Psoas muscle (tissue), 8 donors: Measurements from ENCODE around the gene GRK5. TPM values are rescaled to one million over a fixed set of nuclear protein-coding genes. Genes with fewer than 3 reads are reported as not detected.

ENCODE experiments used
- ATAC-seq, 4 donors: fragments of 200-7000 bp; cut with Tn5 transposase; one replicate each; pipeline ENCODE4 v1.9.1; 2020; ENCODE audit warnings: moderate library complexity in 3 of 4, mild to moderate bottlenecking in 2 of 4
- DNase-seq, 2 donors: peaks; one replicate each; pipeline ENCODE4 v3.0.0-alpha.2; 2020
- H3K27ac ChIP-seq: fragments of 200-600 bp; one replicate; pipeline ENCODE4 v1.8.0; 2022
- H3K27me3 ChIP-seq, 3 donors: fragments of 200-600 bp in 1 of 3; one replicate each; pipeline versions ENCODE4 v1.6.1 to v1.8.0; 2013 to 2022; ENCODE audit warnings: low read length in 2 of 3, mild to moderate bottlenecking in 2 of 3, moderate library complexity in 1 of 3; ENCODE audit not compliant: insufficient read depth in 3 of 3
- H3K36me3 ChIP-seq, 2 donors: fragments of 200-600 bp in 1 of 2; one replicate each; pipeline versions ENCODE4 v1.6.1 to v1.8.0; 2013 to 2022; ENCODE audit warnings: low read depth in 1 of 2, mild to moderate bottlenecking in 1 of 2, moderate library complexity in 1 of 2; ENCODE audit not compliant: insufficient read depth in 1 of 2
- H3K4me1 ChIP-seq: fragments of 200-600 bp; one replicate; pipeline ENCODE4 v1.8.0; 2022
- H3K4me3 ChIP-seq: fragments of 200-600 bp; one replicate; pipeline ENCODE4 v1.8.0; 2022; ENCODE audit warnings: mild to moderate bottlenecking
- H3K9me3 ChIP-seq: fragments of 200-600 bp; one replicate; pipeline ENCODE4 v1.8.0; 2022
- CTCF ChIP-seq: fragments of 200-600 bp; IDR thresholded peaks from one replicate; pipeline ENCODE4 v1.8.0; 2022; ENCODE audit warnings: antibody characterized with exemption
- WGBS, 3 donors: extraction: QIAGEN DNeasy Blood & Tissue Kit; methylation state at CpG; one replicate each; pipeline versions ENCODE4 v1.1.6 to v1.1.7; 2013; 5-methylcytosine and 5-hydroxymethylcytosine counted together
- intact Hi-C, 2 donors: fragments of 100-400 bp; cut with DNase I; formaldehyde crosslinking; loops; one replicate each; pipeline versions ENCODE4 v1.11.0 to v1.14.2; 2022
- polyA plus RNA-seq, 3 donors: library from polyadenylated mRNA; stranded (reverse); fragments of 200-250 nt; gene quantifications; one replicate each; pipeline ENCODE4 v1.2.3, GENCODE V29; 2013
- total RNA-seq, 4 donors: library from RNA; stranded (reverse); fragmentation: NEBNext Ultra II Directional in 2 of 4; extraction: Animal tissue kit (Norgen Biotek cat#: 25700) in 2 of 4; gene quantifications; one replicate each; pipeline versions ENCODE4 v1.2.1 to v1.2.4, GENCODE V29; 2021 to 2023
- donor health status: healthy with polysubstance abuse.
- donor health status: DM: no; HTN: no; CAD: no; lungs with moderate emphysema.
- donor health status: Bipolar disorder and iron deficiency.
- donor health status: healthy.
- donor health status: DM: yes; HTN: yes; CAD: no.
- donor health status: DM: no; HTN: no; CAD: no.
- donor health status: DM: no; HTN: no; CAD: no.
- donor health status: DM: yes; HTN: yes; CAD: no.

The GRK5 gene
- total and polyA plus RNA-seq, 7 donors, result 7.0 to 15.5 (median 8.0) TPM

- Histone ChIP-seq H3K27me3 (no peaks in the 10 kb centered on the region), H3K4me1 (no peaks in the 10 kb centered on the region), H3K36me3 (no peaks in the 10 kb centered on the region), H3K27ac (peak overlapping the region; percentile 76), H3K9me3 (no peaks in the 10 kb centered on the region), H3K4me3 (peak overlapping the region; percentile 87)
- TF ChIP-seq CTCF, result no peak
- intact Hi-C loops, result loop anchor here in 1 of 2 donors (5.0 kb wide), 1 partner anchor 89 kb away; no protein-coding TSS in a partner anchor
- DNase-seq, result peak; percentile 47 to 64
- WGBS, 3 donors, result 0 to 1% (median 0%) methylated on average over 54 to 62 of the region's 62 CpGs
- peak; percentile 6 to 20 (median 12) for ATAC-seq
These were observed 562 bp downstream of the GRK5 start for GRCh38 chr10:119207713-119208552.

- intact Hi-C loops, result loop anchor here in 1 of 2 donors (5.0 kb wide), 1 partner anchor 89 kb away; no protein-coding TSS in a partner anchor
- DNase-seq (no peak), ATAC-seq (no peak)
- H3K27me3 ChIP-seq, result no peaks in the 10 kb centered on the region
- no peaks in the 10 kb centered on the region for H3K4me1 ChIP-seq
- peak overlapping the region; percentile 87 for H3K4me3 ChIP-seq
- no peaks in the 10 kb centered on the region for H3K9me3 ChIP-seq
- peak overlapping the region; percentile 76 for H3K27ac ChIP-seq
- TF ChIP-seq CTCF, result no peak
- H3K36me3 ChIP-seq, result no peaks in the 10 kb centered on the region
- 14 to 27% (median 17%) methylated on average over 3 of the region's 3 CpGs for WGBS, 3 donors
These were observed 1.2 kb downstream of the GRK5 start for GRCh38 chr10:119208553-119208940.

- DNase-seq (peak; percentile 71 to 73), ATAC-seq (peak in 1 of 4 donors; percentile 36)
- peak overlapping the region; percentile 87 for H3K4me3 ChIP-seq
- 18 to 32% (median 31%) methylated on average over 15 of the region's 15 CpGs for WGBS, 3 donors
- no peaks in the 10 kb centered on the region for H3K4me1 ChIP-seq
- no peaks in the 10 kb centered on the region for H3K27me3 ChIP-seq
- no peaks in the 10 kb centered on the region for H3K36me3 ChIP-seq
- intact Hi-C loops, result loop anchor here in 1 of 2 donors (5.0 kb wide), 1 partner anchor 88 kb away; no protein-coding TSS in a partner anchor
- peak overlapping the region; percentile 76 for H3K27ac ChIP-seq
- H3K9me3 ChIP-seq, result no peaks in the 10 kb centered on the region
- peak; percentile 64 for TF ChIP-seq CTCF
These were observed 1.8 kb downstream of the GRK5 start for GRCh38 chr10:119209035-119209735.

GRCh38 chr10:119209736-119210355 is 2.5 kb downstream of the GRK5 start:
- Histone ChIP-seq H3K4me1 (no peaks in the 10 kb centered on the region), H3K27me3 (no peaks in the 10 kb centered on the region), H3K36me3 (no peaks in the 10 kb centered on the region), H3K4me3 (peak overlapping the region; percentile 87), H3K9me3 (no peaks in the 10 kb centered on the region), H3K27ac (peak overlapping the region; percentile 38)
- TF ChIP-seq CTCF, result no peak
- WGBS, 3 donors, result 34 to 43% (median 42%) methylated on average over 9 of the region's 9 CpGs
- no peak for DNase-seq
- ATAC-seq, result no peak
- intact Hi-C loops, result loop anchor here in 1 of 2 donors (5.0 kb wide), 2 partner anchors 37 to 87 kb away; no protein-coding TSS in a partner anchor
